T-helper 22 cell (primary cell): Measurements from ENCODE around the gene CD248.
"Not testable (repeated sequence)": the region's sequence is repeated elsewhere in the genome, so short reads cannot be mapped to it uniquely, and the experiment has no call there.

Experiments
- DNase-seq: peaks from one replicate; pipeline ENCODE4 v3.0.0-alpha.2; 2020; ENCODE audit warnings: low read depth

Gene CD248

GRCh38 chr11:66316849-66317251 is at the start of gene CD248:
TSS of gene CD248 (minus strand) at chr11:66317044. CDS start at chr11:66317027, 17 bp downstream.
- no peak for DNase-seq

GRCh38 chr11:66365711-66366619 is 49.1 kb upstream of the CD248 start:
- DNase-seq = no peak

- no peak for DNase-seq
Measured at GRCh38 chr11:66365166-66365565, 48.3 kb upstream of the CD248 start.

- DNase-seq = peak; percentile 12
Measured at GRCh38 chr11:66363805-66364535, 47.1 kb upstream of the CD248 start.

- DNase-seq = no peak
Measured at GRCh38 chr11:66363187-66363601, 46.4 kb upstream of the CD248 start.

- no peak for DNase-seq
Measured at GRCh38 chr11:66362481-66363147, 45.8 kb upstream of the CD248 start.

GRCh38 chr11:66361502-66361941 is 44.7 kb upstream of the CD248 start:
- no peak for DNase-seq

GRCh38 chr11:66360406-66361073 is 43.7 kb upstream of the CD248 start:
- no peak for DNase-seq

- no peak for DNase-seq
Measured at GRCh38 chr11:66359662-66360087, 42.8 kb upstream of the CD248 start.

GRCh38 chr11:66350560-66351235 is 33.9 kb upstream of the CD248 start:
- DNase-seq = not testable (repeated sequence)

- no peak for DNase-seq
Measured at GRCh38 chr11:66349084-66349386, 32.2 kb upstream of the CD248 start.

- peak; percentile 61 for DNase-seq
Measured at GRCh38 chr11:66347425-66348276, 30.8 kb upstream of the CD248 start, which contains the start of gene B4GAT1. TSS of gene B4GAT1 (minus strand) at chr11:66347629. CDS start at chr11:66347545, 84 bp downstream.

GRCh38 chr11:66346476-66347424 is 29.9 kb upstream of the CD248 start:
- no peak for DNase-seq

- DNase-seq = no peak
Measured at GRCh38 chr11:66345316-66345649, 28.4 kb upstream of the CD248 start.

- DNase-seq = peak; percentile 95
Measured at GRCh38 chr11:66344550-66345315, 27.9 kb upstream of the CD248 start, which contains the start of gene BRMS1. TSS of gene BRMS1 (minus strand) at chr11:66345104. CDS start at chr11:66342234, 2,870 bp downstream.

- DNase-seq = no peak
Measured at GRCh38 chr11:66343176-66343575, 26.3 kb upstream of the CD248 start.

GRCh38 chr11:66341502-66342126 is 24.8 kb upstream of the CD248 start:
- DNase-seq = no peak
